ENCODE measurements around the gene TTLL4.

GRCh38 chr2:218773881-218774280, 63.2 kb downstream of the TTLL4 start:
- no peak for TF ChIP-seq CTCF (IDR thresholded peaks at IDR 0.05; ENCODE audit: insufficient read depth, low read length, poor library complexity, severe bottlenecking)
- no peak for TF ChIP-seq EZH2phosphoT487 (conservative IDR thresholded peaks at IDR 0.05; ENCODE audit: low read length)

Measured in SU-DHL-6 (cell line).